WI38 (cell line): ENCODE results near the gene AKR7A3.

Experiments used
- H3K4me3 ChIP-seq: 2 replicates; pipeline ENCODE4 v1.5.1; 2011; ENCODE audit warnings: low read depth, mild to moderate bottlenecking, control low read depth, low read length
- CTCF ChIP-seq: IDR thresholded peaks from 2 replicates; pipeline ENCODE4 v1.5.1; 2012; ENCODE audit warnings: low read depth, mild to moderate bottlenecking, control low read depth, low read length

Gene AKR7A3

GRCh38 chr1:19288324-19289241, at the start of gene AKR7A3:
Gene AKR7A3, minus strand, starts transcription at chr1:19288770. Its CDS starts 61 bp downstream, at chr1:19288709.
- H3K4me3 ChIP-seq = peak within 1 kb of the TSS; percentile 29

GRCh38 chr1:19338323-19338762, 49.8 kb upstream of the AKR7A3 start:
- no peak overlapping the region for H3K4me3 ChIP-seq
- TF ChIP-seq CTCF = no peak

- no peak for TF ChIP-seq CTCF
- no peak overlapping the region for H3K4me3 ChIP-seq
Measured at GRCh38 chr1:19337289-19337688, 48.7 kb upstream of the AKR7A3 start.

GRCh38 chr1:19336543-19336942, 48.0 kb upstream of the AKR7A3 start:
- no peak for TF ChIP-seq CTCF
- no peak overlapping the region for H3K4me3 ChIP-seq

- no peak overlapping the region for H3K4me3 ChIP-seq
- no peak for TF ChIP-seq CTCF
Measured at GRCh38 chr1:19333587-19334354, 45.2 kb upstream of the AKR7A3 start.

GRCh38 chr1:19332832-19333231, 44.3 kb upstream of the AKR7A3 start:
- no peak for TF ChIP-seq CTCF
- no peak overlapping the region for H3K4me3 ChIP-seq

- TF ChIP-seq CTCF = no peak
- H3K4me3 ChIP-seq = no peak overlapping the region
Measured at GRCh38 chr1:19331262-19331878, 42.8 kb upstream of the AKR7A3 start.
